Nephron progenitor cell (in vitro differentiated cells): ENCODE results near the gene MESD.
A peak's percentile ranks its signal among the peaks of the same experiment; 100 is the strongest.

Experiments
- DNase-seq: peaks from one replicate; pipeline ENCODE4 v3.0.0; 2021
- H3K27ac Mint-ChIP-seq: 2 replicates; pipeline ENCODE4 v1.8.0; 2021; ENCODE audit warnings: mild to moderate bottlenecking, moderate library complexity, mixed read lengths
- H3K27me3 Mint-ChIP-seq: 2 replicates; pipeline ENCODE4 v1.8.0; 2021; ENCODE audit warnings: mild to moderate bottlenecking, low read depth, mixed read lengths; ENCODE audit not compliant: poor library complexity
- H3K36me3 Mint-ChIP-seq: 2 replicates; pipeline ENCODE4 v1.8.0; 2021; ENCODE audit warnings: low read depth, mixed read lengths
- H3K4me1 Mint-ChIP-seq: 2 replicates; pipeline ENCODE4 v1.8.0; 2021; ENCODE audit warnings: mixed read lengths
- H3K4me3 Mint-ChIP-seq: 2 replicates; pipeline ENCODE4 v1.8.0; 2021; ENCODE audit warnings: mild to moderate bottlenecking, moderate library complexity, mixed read lengths
- H3K9me3 Mint-ChIP-seq: 2 replicates; pipeline ENCODE4 v1.8.0; 2021; ENCODE audit warnings: mild to moderate bottlenecking, moderate library complexity, mixed read lengths
- TF ChIP-seq, protein P1 (sequence below): fragments of 200-600 bp; sonication (generic); IDR thresholded peaks from 2 replicates; pipeline ENCODE4 v1.5.0; 2021; ENCODE audit warnings: antibody characterized with exemption

MESD gene

DNA sequence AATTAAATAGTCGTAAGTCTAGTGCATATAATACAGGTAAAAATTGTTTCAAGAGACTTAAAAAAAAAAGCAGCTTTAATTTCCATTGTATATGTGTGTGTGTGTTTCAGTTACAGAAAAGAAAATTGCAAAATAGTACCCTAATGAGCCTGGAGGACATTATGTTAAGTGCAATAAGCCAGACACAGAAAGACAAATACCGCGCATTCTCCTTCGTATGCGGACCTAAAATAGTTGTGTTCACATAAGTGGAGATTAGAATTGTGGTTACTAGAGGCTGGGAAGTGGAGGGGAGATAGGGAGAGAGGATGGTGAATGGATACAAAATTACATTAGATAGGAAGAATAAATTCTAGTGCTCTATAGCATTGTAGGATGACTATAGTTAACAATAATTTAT is 3.6 kb downstream of the MESD start:
- no peak overlapping the region for H3K4me3 Mint-ChIP-seq
- H3K9me3 Mint-ChIP-seq = no peaks in the 10 kb centered on the region
- H3K27ac Mint-ChIP-seq = no peak overlapping the region
- H3K4me1 Mint-ChIP-seq = peaks cover 37% of the 10 kb centered on the region
- DNase-seq = no peak
- no peaks in the 10 kb centered on the region for H3K27me3 Mint-ChIP-seq
- TF ChIP-seq, protein P1, sequence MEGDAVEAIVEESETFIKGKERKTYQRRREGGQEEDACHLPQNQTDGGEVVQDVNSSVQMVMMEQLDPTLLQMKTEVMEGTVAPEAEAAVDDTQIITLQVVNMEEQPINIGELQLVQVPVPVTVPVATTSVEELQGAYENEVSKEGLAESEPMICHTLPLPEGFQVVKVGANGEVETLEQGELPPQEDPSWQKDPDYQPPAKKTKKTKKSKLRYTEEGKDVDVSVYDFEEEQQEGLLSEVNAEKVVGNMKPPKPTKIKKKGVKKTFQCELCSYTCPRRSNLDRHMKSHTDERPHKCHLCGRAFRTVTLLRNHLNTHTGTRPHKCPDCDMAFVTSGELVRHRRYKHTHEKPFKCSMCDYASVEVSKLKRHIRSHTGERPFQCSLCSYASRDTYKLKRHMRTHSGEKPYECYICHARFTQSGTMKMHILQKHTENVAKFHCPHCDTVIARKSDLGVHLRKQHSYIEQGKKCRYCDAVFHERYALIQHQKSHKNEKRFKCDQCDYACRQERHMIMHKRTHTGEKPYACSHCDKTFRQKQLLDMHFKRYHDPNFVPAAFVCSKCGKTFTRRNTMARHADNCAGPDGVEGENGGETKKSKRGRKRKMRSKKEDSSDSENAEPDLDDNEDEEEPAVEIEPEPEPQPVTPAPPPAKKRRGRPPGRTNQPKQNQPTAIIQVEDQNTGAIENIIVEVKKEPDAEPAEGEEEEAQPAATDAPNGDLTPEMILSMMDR = no peak
- H3K36me3 Mint-ChIP-seq = peaks cover 31% of the 10 kb centered on the region

DNA sequence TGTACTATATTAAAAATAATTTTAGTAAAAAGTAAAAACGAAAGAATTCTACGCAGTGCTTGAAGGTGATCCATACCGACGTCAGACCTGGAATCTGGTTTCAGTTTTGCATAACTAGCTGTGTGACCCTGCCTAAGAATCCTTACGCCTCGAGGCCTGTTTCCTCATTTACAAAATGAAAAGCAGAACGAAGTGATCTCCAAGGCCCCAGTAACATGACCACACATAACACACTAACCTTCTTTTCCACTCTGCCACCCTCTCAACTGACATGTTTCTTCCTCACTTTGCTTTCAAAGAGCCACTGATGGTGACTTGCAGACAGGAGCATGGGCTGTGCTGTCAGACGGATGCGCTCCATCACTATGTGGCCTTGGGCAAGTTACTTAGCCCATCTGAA is 4.8 kb downstream of the MESD start:
- H3K4me1 Mint-ChIP-seq = peaks cover 37% of the 10 kb centered on the region
- peaks cover 37% of the 10 kb centered on the region for H3K36me3 Mint-ChIP-seq
- TF ChIP-seq, protein P1 = no peak
- no peak overlapping the region for H3K27ac Mint-ChIP-seq
- H3K4me3 Mint-ChIP-seq = no peak overlapping the region
- no peaks in the 10 kb centered on the region for H3K9me3 Mint-ChIP-seq
- no peaks in the 10 kb centered on the region for H3K27me3 Mint-ChIP-seq
- no peak for DNase-seq

DNA sequence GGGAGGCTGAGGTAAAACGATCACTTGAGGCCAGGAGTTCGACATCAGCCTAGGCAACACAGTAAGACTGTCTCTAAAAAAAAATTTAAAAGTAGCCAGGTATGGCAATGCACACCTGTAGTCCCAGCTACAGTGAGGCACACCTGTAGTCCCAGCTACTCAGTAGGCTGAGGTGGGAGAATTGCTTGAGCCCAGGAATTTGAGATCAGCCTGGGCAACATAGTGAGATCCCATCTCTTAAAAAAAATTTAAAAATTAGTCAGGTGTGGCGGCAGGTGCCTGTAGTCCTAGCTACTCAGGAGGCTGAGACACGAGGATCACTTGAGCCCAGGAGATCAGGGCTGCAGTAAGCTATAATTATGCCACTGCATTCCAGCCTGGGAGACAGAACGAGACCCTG is 6.8 kb downstream of the MESD start:
- TF ChIP-seq, protein P1 = no peak
- H3K4me1 Mint-ChIP-seq = peaks cover 31% of the 10 kb centered on the region
- H3K9me3 Mint-ChIP-seq = no peaks in the 10 kb centered on the region
- no peaks in the 10 kb centered on the region for H3K27me3 Mint-ChIP-seq
- DNase-seq = no peak
- no peak overlapping the region for H3K27ac Mint-ChIP-seq
- H3K36me3 Mint-ChIP-seq = peaks cover 50% of the 10 kb centered on the region
- H3K4me3 Mint-ChIP-seq = no peak overlapping the region

DNA sequence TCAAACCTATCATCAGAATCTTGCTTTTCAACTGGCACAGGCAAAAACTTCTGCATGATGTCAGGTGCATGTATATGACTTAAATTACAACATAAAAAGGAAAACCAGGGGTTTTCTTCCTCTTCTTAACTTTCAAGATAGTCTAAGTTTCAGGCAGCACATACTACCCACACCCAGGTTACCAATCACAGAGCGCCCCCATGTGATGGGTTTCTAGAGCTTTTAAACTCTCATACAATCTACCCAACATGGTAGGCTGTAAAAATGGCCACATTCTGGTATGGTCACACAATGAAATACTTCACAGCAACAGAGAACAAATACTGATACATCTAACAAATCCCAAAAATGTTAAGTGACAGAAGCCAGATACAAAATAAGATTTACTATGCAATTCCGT is 7.4 kb downstream of the MESD start:
- no peaks in the 10 kb centered on the region for H3K9me3 Mint-ChIP-seq
- peaks cover 34% of the 10 kb centered on the region for H3K4me1 Mint-ChIP-seq
- no peak overlapping the region for H3K4me3 Mint-ChIP-seq
- no peak for DNase-seq
- TF ChIP-seq, protein P1 = no peak
- H3K27ac Mint-ChIP-seq = no peak overlapping the region
- peaks cover 2% of the 10 kb centered on the region for H3K27me3 Mint-ChIP-seq
- peaks cover 52% of the 10 kb centered on the region for H3K36me3 Mint-ChIP-seq

DNA sequence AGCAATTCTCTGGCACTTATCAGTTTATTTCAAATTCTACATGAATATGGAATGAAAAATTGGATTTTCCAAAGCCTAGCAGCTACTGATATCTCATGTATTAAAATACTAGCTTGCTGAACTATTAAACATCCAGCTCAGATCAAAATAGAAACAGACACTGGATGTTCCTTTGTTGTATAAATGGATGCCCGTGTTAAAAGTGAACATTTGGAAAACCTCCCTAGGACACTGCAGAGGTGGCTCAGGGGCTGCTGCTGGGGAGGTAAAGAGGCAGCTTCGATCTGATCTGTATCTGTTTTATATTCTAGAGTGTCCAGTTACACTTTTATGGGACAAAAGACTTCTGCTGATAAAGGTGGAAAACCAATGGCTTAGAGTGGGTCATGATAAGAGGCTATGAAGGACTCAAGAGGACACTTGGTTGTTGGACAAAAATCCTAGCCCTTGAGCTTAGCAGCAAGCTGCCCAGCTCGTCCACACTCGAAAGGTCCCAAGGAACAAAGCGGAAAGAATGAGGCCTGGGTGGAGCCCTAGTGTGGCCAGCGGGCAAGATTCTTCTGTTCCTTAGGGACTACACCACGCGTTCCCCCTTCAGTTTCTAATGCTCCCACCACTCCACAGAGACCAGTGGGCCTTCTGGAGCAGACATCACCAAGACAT is 9.9 kb downstream of the MESD start:
- H3K4me3 Mint-ChIP-seq = no peak overlapping the region
- H3K27me3 Mint-ChIP-seq = peaks cover 2% of the 10 kb centered on the region
- H3K27ac Mint-ChIP-seq = peak overlapping the region; percentile 91
- no peak for DNase-seq
- TF ChIP-seq, protein P1 = no peak
- H3K9me3 Mint-ChIP-seq = no peaks in the 10 kb centered on the region
- peaks cover 18% of the 10 kb centered on the region for H3K4me1 Mint-ChIP-seq
- peaks cover 48% of the 10 kb centered on the region for H3K36me3 Mint-ChIP-seq

DNA sequence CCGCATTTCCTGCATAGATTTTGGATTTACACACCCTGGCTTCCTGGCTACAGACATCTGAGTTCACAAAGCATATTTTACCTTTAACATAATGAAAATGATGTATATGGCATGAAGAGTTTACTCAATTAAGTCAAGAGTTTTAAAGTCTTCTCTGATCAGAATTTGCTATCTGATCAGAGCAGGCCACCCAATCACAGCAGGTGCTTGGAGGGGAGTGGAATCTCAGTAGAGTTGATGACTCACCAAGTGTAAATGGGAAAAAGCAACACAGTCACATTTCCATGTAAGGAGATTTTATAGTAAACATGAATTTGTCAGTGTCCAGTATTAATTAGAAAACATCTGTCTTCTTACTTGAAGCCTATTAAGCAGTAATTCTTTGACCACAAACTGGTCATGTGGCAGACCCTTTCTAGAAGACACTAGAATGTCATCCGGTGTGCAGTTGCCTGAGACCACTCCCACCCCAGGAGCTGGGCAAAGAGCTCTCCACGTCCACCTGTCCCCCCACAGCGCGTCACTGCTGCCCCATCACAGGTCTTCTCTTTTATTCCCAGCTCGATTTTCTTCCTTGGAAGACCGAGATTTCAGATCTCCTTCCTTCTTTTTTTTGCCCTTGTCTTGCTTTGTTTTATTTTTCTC is 10.8 kb downstream of the MESD start:
- peak overlapping the region; percentile 91 for H3K27ac Mint-ChIP-seq
- DNase-seq = no peak
- peaks cover 47% of the 10 kb centered on the region for H3K36me3 Mint-ChIP-seq
- peaks cover 19% of the 10 kb centered on the region for H3K4me1 Mint-ChIP-seq
- H3K4me3 Mint-ChIP-seq = no peak overlapping the region
- TF ChIP-seq, protein P1 = no peak
- H3K9me3 Mint-ChIP-seq = no peaks in the 10 kb centered on the region
- H3K27me3 Mint-ChIP-seq = peaks cover 2% of the 10 kb centered on the region
